NCI-H1092 (cell line): Measurements from ENCODE around the gene KSR1.

Experiments used
- DNase-seq: peaks from one replicate; lab custom pipeline; 2025; lab: John Stamatoyannopoulos, UW

Gene KSR1

DNA sequence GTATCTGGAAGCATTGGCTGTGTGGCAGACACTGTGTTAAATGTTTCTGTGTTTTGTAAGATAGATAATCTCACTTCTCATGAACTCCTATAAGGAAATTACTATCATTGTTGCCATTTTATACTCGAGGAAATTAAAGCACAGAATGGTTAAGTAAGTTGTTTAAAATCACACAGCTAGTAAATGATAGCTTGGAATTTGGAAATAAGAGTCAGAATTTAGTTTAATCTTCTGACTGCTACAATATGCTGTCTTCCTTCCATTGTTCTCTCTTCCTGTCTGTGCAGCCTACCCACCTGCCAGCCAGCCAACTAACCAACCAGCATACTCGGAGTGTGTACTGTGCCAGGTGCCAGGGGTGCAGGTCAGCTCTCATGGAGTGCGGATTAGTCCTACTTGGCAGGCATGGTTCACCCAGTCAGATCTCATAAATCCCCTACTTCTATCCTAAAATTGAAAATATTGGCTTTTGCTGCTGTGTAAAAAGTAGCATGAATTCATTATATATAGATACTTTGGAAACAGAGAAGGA is 94.8 kb downstream of the KSR1 start:
- DNase-seq, result no peak

DNA sequence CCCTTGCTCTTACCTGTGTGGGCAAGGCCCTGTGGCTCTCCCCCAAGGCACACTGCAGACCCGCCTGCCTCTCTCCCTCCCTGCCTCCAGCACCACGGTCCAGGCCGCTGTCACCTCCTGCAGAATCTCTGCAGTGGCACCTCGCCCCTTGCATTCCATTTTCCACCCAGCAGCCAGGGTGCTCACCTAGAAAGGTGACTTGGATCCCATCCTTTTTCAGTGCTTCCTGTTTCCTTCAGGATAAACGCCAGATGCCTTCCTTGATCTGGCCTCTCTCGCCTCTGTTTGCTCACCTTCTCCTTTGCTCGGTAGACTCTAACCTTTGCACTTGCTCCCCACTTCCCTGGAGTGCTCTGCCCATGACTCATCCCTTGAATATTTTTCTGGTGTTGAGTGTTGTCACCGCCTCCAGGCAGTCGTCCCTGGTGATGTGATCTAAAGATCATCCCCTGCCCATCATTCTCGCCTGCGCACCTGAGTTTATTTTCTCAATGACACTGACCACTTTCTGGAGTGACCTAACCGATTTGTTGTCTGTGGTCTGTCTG is 95.5 kb downstream of the KSR1 start:
- no peak for DNase-seq

DNA sequence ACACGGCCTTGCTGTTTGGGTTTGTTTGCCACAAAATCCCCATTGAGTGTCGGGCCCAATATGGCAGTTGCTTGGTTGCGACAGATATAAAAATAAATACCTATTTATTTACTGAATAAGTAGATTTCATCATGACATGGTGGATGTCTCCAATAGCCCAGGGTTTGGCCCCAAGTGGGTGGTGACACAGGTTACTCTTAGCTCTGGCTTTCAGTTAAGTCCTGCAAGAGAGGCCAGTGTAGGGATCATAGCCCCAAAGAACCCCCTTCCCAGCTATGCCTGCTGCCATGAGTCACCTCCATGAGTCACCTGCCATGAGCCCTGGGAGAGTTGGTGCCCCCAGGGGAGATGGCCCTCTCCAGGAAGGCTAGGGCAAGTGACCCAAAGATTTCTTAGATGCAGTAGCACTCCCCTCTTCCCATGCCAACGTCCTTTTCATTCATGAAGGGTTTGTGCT is 96.1 kb downstream of the KSR1 start:
- DNase-seq, result no peak

DNA sequence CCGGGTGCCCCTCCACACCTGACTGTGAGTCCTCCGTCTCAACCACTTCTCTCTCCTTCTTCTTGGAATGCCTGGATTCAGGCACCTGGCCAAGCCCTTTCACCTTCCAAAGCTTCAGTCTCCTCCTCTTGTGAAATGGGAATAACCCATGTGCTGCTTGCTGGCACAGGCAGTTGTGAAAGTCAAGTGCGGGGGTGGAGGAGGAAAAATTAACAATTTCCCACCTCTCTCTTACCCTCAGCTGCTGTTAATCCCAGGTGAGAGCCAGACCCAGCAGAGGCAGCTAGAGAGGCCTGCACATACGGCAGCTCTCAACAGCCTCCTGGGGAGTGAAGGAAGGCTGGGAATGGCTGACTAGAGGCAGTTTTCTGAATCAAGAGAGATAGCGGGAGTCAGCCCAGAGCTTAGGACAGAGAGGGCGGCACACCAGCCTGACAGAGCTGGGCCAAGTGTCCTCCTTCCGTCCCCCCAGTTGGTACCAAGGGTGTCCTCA is 96.8 kb downstream of the KSR1 start:
- no peak for DNase-seq

DNA sequence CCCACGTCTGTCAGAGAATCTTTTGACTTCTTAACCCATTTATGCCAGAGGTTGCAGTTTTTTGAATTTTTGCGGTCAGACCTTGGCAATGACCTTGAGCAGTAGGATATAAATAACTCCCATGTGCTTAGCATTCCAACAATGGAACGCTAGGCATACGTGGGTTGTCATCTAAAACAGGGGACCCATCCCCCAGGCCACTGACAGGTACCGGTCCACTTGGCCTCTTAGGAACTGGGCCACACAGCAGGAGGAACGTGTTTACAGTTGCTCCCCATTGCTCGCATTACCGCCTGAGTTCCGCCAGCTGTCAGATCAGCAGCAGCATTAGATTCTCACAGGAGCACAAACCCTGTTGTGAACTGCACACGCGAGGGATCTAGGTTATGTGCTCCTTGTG is 97.9 kb downstream of the KSR1 start:
- DNase-seq, result no peak

DNA sequence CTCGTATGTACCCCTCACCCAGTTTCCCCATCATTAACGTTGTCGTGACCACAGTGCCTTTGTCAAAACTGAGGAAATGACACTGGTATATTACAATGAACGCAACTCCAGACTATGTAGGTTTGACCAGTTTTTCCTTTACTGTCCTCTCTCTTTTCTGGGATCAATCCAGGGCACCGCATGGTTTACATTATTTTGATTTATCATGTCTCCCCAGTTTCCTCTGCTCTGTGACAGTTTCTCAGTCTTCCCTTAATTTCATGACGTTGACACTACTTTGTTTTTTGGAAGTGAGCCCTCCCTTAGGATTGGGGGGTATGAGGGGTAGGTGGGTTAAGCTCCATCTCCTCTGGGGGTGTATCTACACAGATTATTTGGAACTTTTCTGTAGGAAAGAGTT is 98.7 kb downstream of the KSR1 start:
- no peak for DNase-seq

DNA sequence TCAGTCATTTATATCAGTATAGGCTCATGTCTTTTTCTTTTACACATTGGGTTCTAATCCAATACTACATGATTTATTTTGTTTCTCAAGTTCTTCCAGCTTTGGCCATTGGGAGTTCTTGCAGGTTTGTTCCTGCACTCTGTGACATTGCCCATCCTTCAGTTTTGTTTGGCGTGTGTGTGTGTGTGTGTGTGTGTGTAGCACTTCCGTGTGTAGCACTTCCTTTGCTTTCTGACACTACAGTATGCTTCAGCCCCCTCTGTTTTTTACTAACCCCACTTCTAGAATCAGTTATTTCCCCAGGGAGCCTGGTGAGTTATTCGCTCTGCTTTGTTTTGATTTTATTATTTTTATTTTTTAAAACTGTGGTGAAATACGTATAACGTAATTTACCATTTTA is 99.1 kb downstream of the KSR1 start:
- no peak for DNase-seq

DNA sequence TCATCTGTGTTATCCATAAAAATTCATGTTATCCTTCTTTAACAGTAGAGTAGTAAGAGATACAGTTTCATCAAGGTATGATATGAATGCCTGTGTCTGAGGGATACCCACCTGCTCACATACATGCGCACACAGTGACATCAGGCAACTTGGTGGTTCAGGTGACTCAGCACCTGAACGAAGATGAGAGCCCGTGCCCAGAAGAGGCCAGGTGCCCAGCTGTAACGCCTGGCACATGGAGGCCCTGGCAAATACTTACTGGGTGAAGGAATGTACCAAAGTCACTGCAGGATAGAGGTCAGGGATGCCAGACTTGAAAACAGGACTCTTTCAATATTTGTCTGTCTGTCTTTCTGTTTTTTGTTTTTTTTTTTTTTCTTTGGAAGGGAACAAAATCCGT is 102.1 kb downstream of the KSR1 start:
- DNase-seq, result no peak

DNA sequence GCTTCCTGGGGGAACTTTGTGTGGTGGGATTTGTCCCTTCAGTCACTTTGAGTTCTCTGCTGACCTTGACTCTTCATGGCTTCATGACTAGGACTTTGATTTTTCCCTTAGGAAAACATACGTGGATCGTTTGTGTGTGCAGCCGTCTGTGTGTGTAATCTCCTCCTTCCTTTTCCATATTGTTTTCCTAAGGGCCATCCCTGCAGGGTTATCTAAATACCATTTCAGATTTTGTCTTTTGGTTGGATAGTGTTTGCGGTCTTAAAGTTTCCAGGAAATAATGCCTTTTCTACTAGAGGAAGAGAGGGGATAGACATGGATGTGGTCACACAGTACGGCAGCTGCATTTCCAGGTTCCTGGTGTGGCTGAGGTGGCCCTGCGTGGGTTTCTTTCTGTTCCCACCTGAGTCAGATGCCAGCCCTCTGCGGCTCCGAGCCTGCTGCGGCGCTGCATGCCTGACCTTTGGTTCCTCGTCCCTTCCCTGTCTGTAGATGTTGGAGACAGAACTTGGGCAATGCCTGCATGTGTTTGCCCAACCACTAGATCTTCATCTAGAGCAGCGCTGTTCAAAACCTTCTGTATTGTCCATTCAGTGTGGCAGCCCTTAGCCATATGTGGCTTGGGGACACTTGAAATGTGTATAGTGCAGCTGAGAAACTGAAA is 102.7 kb downstream of the KSR1 start:
- no peak for DNase-seq

DNA sequence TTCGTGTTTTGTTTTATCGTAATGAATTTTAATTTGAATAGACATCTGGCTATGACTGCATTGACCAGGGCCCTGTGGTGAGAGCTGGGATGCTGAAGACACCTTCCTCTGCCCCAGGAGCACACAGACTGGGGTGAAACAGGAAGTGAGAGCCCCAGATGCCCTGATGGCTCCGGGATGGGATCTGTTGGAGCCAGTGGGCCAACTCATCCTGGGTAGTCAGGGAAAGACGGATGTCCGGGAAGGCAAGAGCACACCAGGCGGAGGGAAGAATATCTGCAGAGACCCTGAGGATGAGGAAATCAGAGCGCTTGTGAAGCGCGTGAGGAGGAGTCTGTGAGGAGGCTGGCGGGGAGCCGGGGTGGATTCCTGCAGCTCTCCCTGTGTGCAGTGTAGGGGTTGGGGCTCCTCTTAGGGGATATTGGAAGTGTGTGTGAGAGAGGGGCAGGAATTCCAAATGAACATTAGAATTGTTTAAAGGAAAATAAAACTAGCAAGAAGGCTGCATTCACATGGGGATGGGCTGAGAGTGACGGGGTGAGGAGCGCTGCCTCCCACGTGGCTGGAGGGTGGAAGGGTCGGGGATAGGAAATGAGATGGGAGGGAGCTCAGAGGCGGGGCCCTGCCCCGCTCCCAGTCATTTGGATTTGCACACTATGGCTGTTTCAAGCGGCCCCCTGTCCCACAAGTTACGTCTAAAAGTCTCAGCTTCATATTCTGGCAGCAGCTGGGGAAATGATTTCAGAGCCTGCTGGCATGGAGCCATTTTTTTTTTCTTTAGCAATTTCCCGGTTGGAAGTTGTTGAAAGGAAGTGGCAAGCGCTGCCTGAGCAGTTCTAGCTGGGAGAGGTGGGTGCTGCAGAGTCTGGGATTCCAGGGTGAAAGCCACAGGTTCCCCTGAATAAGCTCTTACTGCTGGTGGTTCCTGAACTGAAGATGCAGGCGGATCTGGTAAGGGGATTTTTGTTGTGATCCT is 103.5 kb downstream of the KSR1 start:
- DNase-seq, result no peak

DNA sequence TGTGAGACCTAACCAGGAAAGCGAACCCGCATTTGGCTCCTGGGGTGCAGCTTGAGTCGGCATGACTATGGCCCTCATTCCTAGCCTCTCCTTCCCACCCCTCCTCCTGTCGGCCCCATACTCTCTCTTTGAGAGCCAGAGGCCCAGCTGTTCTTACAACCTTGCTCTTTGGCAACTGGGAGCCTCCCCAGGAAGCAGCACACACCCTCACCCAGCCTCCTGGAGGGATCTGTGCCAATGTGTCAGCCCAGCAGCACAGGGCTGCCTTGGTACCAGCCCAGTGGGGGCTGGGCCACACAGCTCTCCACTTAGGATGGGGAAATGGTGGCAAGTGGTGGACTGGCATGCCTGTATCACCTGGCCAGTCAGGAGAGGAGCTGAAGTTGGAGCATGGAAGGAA is 104.4 kb downstream of the KSR1 start:
- no peak for DNase-seq

DNA sequence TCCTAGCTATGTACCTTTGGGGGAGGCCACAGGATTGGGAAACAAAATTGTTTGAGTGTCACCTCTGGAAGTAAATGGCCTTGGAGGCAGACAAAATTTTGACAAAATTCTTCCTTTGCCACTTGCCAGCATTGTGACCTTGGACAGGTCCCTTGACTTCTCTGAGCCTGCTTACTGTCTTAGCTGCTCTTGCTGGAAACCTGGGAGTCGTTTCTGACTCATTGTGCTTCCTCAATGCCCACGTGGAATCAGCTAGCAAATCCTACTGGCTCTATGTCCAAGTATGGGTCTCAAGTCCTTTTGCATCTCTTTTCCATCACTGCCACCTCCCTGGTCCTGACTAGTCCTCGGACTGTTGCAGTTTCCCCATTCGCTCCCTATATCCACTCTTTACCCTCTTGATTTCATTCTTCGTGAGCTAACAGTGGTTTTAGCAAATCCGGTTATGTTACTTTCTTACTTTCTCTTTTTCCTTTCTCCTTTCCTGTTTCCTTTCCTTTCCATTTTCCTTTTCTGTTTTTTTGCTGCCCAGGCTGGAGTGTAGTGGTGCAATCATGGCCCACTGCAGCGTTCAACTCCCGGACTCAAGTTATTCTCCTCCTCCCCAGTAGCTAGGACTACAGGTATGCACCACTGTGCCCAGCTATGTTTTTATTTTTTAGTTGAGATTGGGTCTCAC is 106.7 kb downstream of the KSR1 start:
- no peak for DNase-seq

DNA sequence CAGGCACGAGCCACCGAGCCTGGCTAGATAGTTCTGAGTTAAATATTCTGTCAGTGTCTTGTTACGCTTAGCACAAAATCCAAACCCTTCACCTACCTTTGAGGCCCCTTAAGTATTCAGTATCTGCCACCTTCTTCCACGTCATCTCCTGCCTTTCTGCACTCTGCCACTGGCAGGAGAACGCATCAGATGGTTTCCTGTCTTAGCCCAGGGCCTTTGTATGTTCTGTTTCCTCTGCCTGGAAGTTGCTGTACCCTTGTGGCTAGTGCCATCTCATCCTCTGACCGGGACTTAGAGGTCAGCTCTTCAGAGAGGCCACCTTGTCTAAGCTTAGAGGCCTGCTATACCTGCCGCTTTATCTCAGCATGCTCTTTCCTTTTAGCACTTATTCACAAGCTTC is 107.3 kb downstream of the KSR1 start:
- DNase-seq, result no peak

DNA sequence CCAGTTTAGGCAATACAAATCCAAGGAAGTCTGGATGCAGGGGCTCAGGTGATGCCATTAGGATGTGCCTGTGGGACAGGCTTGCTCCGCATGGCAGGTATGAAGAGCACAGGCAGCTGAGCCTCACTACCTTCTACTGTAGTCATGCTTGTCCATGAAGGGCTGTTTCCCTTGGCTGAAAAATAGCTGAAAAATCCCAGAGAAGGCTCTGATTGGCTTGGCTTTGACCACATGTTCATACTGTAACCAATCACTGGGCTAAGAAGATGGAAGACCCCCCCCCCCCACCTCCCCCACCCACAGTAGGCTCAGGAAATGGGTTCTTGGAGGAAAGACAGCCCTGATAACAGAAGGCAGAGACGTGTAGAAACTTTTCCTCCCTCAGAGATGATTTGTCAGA is 108.2 kb downstream of the KSR1 start:
- no peak for DNase-seq

DNA sequence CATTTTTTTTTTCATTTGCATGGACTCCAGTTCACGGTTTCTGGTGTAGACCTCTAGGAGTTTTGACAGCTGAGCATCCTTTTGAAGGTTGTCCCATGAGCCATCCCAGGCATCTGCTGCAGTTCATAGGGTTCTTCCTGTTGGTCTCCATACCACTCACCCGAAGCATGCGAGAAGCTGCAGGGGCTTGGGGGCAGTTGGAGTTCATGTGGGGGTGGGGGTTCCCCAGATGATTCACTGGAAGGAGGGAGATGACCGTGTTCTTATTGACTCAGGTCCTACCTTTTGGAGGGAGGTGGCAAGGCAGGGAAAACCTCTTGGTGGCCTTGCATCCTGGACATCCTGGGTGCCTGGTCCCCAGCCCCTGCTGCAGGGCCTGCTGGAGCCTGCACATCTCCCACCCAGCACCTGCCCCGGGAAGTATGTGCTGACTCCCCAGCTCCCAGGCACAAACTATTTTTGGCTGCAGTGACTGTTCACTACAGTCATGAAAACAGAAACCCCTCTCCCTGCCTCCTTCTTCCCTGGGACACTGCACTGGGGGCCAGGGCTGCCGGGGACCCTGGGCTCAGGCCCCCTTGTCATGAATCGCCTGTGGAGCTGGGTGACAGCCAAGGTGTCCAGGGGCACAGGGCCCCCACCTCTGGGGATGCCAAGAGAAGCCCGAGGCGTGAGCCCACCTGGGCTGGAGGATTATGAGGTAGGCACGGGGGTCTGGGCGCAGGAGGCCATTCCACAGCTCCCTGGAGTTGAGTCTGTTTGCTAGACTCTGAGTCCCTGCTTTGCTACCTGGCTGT is 109.8 kb downstream of the KSR1 start:
- DNase-seq, result no peak

DNA sequence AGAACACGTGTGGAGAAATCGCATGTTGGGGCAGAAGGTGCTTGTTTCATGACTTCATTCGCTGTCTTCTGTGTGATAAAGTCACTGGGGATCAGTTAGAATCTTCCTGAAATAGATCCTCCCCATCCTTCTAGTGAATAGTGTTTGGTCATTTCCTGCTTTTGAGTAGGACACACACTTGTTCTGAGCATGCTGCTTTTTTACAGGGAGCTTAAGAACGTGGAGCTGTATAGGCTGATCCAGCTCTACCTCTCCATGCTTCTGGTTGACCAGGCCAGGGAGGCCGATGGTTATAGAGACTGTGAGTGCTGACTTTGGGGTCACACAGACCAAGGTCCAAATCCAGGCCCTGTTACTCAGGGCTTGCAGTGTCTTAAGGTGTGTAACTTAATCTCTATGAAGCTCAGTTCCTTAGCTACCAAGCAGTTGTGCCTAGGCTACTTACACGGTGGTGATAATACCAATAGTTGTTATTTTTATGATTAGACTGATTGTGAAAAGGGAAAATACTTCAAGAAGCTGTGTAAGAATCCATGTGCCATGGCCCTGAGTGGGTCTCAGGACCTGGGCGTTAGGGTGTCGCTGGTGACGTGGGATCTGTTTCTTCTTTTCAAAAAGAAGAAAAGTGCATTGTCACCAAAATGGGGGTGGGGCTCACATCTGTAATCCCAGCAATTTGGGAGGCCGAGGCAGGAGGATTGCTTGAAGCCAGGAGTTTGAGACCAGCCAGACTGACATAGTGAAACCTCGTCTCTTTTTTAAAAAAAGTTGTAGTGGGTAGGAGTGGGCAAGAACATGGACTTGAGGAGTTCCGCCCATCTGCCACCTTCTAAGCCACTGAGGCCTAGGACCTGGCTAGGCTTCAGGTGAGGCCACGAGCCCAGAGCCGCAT is 110.7 kb downstream of the KSR1 start:
- no peak for DNase-seq

DNA sequence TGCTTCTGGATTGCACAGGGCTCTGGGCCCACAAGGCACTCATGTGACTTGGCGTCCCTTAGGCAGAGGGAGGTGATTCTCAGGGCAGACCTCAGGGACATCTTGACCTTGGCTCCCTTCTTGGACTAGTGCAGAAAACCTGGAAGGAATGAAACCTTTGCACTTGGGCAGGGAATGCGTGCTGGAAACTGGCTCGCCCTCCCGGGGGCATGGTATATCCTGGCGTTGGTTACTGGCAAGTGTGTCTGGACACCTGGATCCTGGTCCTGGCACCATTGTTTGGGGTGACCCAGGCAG is 111.3 kb downstream of the KSR1 start:
- DNase-seq, result no peak

DNA sequence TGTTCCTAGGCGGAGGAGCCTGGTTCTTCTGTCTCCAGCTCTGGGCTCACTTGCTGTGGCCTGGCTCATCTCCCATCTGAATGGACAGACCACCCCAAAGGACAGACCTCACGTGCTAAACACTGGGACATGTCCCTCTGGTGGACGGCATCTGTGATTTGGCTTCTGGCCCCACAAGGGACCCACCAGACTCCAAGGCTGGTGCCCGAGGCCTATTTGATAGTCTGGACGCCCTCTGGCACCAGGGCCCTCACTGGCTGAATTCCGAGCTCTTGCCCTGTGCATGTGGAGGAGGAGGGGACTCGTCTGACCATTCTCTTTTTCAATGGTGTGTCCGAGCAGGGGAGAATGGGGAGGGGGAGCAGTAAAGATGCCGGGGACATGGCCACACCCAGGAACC is 112.0 kb downstream of the KSR1 start:
- no peak for DNase-seq

DNA sequence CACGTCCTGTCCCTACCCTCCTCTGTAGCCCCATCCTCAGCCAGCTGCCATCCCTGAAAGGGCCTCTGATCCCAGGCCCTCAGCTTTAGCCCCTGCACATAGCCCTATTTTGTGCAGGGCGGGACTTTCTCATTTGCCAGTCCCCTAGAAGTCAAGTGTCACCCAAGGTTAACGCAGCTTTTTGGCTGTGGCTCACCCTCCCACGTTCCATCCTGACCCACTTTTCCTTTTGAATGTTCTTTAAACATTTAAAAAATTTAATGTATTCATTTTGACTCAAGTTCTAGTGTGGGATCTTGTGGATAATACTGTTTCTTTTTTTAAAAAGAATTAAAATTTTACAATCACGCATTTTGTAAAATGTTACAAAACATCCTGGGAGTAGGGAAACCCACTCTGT is 112.6 kb downstream of the KSR1 start:
- no peak for DNase-seq

DNA sequence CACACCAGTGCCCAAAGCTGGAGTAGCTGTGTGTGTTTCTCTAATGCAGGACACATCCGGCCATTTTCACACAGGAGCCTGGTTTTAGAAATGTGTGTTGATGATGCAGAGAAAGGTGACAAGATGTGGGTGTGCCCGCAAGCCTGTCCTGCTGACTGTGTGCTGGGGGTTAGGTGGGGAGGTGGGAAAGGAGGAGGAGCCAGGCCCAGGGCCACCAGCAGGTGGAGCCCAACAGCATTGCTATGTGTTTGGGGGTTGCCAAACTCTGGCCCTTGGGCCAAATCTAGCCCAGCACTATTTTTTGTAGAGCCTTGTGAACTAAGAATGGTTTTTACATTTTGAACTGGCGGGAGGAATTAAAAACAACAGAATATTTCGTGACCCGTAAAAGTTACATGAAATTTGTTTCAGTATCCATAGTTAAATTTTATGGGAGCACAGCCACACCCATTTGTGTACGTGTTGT is 113.0 kb downstream of the KSR1 start:
- DNase-seq, result no peak
